Panc1 (cell line): ENCODE measurements around the gene SCN3B. TPM values are rescaled to one million over a fixed set of nuclear protein-coding genes. Genes with fewer than 3 reads are reported as not detected.

Experiments used
- ATAC-seq: fragments of 200-7000 bp; cut with Tn5 transposase; 2 replicates; pipeline ENCODE4 v1.9.1; 2020; ENCODE audit warnings: mild to moderate bottlenecking, moderate library complexity
- BruUV-seq: library from RNA; stranded (reverse); fragments of 400-500 nt; replicated peaks from 2 replicates; lab custom pipeline; 2021; lab: Mats Ljungman, UMichigan
- CTCF ChIA-PET: fragments of 300-600 bp; sonication (Branson Sonifier 250); formaldehyde crosslinking; loops from one replicate; lab custom pipeline; 2022; ENCODE audit warnings: antibody characterized with exemption; lab: Charles Lee
- POLR2A ChIA-PET: fragments of 300-600 bp; sonication (Branson Sonifier 250); formaldehyde crosslinking; loops from one replicate; lab custom pipeline; 2022; ENCODE audit warnings: antibody characterized with exemption; lab: Charles Lee
- DNase-seq: peaks from one replicate; pipeline ENCODE4 v3.0.0-alpha.2; 2010; ENCODE audit warnings: low read depth, low spot score
- H3K27ac ChIP-seq: 2 replicates; pipeline ENCODE4 v1.5.1; 2011; ENCODE audit warnings: mild to moderate bottlenecking, low read length, inconsistent platforms
- H3K27me3 ChIP-seq: fragments of 200-500 bp; sonication (Bioruptor generic); 2 replicates; pipeline ENCODE4 v1.6.0; 2014; ENCODE audit warnings: low read length, inconsistent platforms; ENCODE audit not compliant: control insufficient read depth, insufficient read depth
- H3K36me3 ChIP-seq: fragments of 200-500 bp; sonication (Bioruptor generic); 2 replicates; pipeline ENCODE4 v1.5.1; 2014; ENCODE audit warnings: inconsistent platforms, mild to moderate bottlenecking, low read length, moderate library complexity; ENCODE audit not compliant: control insufficient read depth, insufficient read depth
- H3K4me1 ChIP-seq: 2 replicates; pipeline ENCODE4 v1.5.1; 2011; ENCODE audit warnings: inconsistent platforms, mild to moderate bottlenecking, low read length, moderate library complexity; ENCODE audit not compliant: control insufficient read depth, insufficient read depth
- H3K4me3 ChIP-seq, 2 experiments: 2 replicates each; pipeline ENCODE4 v1.5.1; 2011 to 2012; ENCODE audit warnings: low read depth in 2 of 2, low read length in 2 of 2, mild to moderate bottlenecking in 2 of 2, inconsistent platforms in 1 of 2, moderate library complexity in 1 of 2
- H3K9me3 ChIP-seq: fragments of 200-500 bp; sonication (Bioruptor generic); 2 replicates; pipeline ENCODE4 v1.5.1; 2014; ENCODE audit warnings: low read depth, mild to moderate bottlenecking, inconsistent platforms, low read length, moderate library complexity; ENCODE audit not compliant: control insufficient read depth, insufficient read depth
- POLR2AphosphoS5 ChIP-seq: IDR thresholded peaks from 2 replicates; pipeline ENCODE4 v1.6.1; 2012; ENCODE audit warnings: mild to moderate bottlenecking, low read depth, low read length, moderate library complexity
- SIN3A ChIP-seq: IDR thresholded peaks from 2 replicates; pipeline ENCODE4 v1.6.1; 2012; ENCODE audit warnings: low read depth, mild to moderate bottlenecking, low read length, moderate library complexity, borderline replicate concordance; ENCODE audit not compliant: insufficient read depth
- TCF7L2 ChIP-seq: IDR thresholded peaks from 2 replicates; pipeline ENCODE4 v1.6.1; 2011; ENCODE audit warnings: mild to moderate bottlenecking, low read depth, low read length, inconsistent platforms
- in situ Hi-C: cut with HindIII; loops from 2 replicates; pipeline ENCODE4 v1.10.0; 2016; ENCODE audit warnings: low sequenced_read_pairs, low pct_unique_long_range_greater_than_20kb
- intact Hi-C: fragments of 100-400 bp; cut with micrococcal nuclease; formaldehyde crosslinking; loops from one replicate; pipeline ENCODE4 v1.10.0; 2022; ENCODE audit not compliant: unreplicated experiment
- total RNA-seq: library from RNA; stranded (reverse); gene quantifications from one replicate; pipeline ENCODE4 v1.2.1, GENCODE V29; 2021; ENCODE audit not compliant: unreplicated experiment
- TF ChIP-seq, protein P1 (sequence below): fragments of 450-650 bp; IDR thresholded peaks from 2 replicates; pipeline ENCODE4 v1.5.1; 2017; ENCODE audit warnings: mild to moderate bottlenecking
- TF ChIP-seq, protein P2 (sequence below), 2 experiments: IDR thresholded peaks; 2 replicates each; pipeline ENCODE4 v1.6.1; 2011 to 2012; ENCODE audit warnings: low read depth in 2 of 2, control low read depth in 1 of 2, low read length in 1 of 2, mild to moderate bottlenecking in 1 of 2, moderate library complexity in 1 of 2; ENCODE audit not compliant: insufficient read depth in 1 of 2

Gene SCN3B
- total RNA-seq, 1 experiment from 2014 or later: 0.10 TPM

DNA sequence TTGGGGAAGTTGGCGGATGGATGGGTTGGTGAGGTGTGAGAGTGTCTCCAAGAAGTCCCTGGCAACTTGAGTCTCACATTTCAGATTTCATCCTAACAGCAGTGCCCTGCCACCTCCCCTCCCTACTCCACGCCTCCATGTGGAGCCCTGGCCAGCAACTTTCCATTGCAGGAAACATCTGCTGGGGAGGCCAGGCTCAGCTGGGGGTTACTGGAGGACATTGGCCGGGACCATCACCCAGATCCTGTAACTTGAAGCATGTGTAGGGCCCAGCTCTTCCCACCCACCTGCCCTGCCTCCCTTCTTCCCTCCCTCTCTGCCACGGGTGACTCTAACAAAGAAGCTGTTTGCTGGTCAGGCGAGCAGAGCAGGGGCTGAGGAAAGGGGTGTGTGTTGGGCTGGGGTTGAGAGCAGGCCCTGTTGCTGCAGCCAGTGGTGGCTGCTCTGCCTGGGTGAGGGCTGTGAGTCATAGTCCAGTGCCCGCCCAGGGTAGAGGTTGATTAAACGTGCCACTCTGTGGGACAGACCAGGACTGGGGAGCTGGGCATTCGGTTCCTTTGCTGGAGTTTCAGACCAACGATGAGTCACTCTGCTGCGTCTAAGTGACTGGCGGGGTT lies 64.0 kb downstream of the SCN3B start:
- DNase-seq (no peak), ATAC-seq (no peak; the same call in 1 of the 2 replicates)
- BruUV-seq: no TSS peak
- Histone ChIP-seq H3K4me1 (no peaks in the 10 kb centered on the region), H3K9me3 (no peaks in the 10 kb centered on the region), H3K36me3 (no peaks in the 10 kb centered on the region; the same call in 1 of the 2 replicates), H3K4me3 (no peak overlapping the region), H3K27ac (no peak overlapping the region), H3K27me3 (peaks cover 4% of the 10 kb centered on the region; the same call in 1 of the 2 replicates)
- CTCF ChIA-PET: no interaction called here
- TF ChIP-seq, protein P1, sequence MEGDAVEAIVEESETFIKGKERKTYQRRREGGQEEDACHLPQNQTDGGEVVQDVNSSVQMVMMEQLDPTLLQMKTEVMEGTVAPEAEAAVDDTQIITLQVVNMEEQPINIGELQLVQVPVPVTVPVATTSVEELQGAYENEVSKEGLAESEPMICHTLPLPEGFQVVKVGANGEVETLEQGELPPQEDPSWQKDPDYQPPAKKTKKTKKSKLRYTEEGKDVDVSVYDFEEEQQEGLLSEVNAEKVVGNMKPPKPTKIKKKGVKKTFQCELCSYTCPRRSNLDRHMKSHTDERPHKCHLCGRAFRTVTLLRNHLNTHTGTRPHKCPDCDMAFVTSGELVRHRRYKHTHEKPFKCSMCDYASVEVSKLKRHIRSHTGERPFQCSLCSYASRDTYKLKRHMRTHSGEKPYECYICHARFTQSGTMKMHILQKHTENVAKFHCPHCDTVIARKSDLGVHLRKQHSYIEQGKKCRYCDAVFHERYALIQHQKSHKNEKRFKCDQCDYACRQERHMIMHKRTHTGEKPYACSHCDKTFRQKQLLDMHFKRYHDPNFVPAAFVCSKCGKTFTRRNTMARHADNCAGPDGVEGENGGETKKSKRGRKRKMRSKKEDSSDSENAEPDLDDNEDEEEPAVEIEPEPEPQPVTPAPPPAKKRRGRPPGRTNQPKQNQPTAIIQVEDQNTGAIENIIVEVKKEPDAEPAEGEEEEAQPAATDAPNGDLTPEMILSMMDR: no peak
- TF ChIP-seq SIN3A (no peak), TCF7L2 (no peak), POLR2AphosphoS5 (no peak)
- TF ChIP-seq, protein P2, sequence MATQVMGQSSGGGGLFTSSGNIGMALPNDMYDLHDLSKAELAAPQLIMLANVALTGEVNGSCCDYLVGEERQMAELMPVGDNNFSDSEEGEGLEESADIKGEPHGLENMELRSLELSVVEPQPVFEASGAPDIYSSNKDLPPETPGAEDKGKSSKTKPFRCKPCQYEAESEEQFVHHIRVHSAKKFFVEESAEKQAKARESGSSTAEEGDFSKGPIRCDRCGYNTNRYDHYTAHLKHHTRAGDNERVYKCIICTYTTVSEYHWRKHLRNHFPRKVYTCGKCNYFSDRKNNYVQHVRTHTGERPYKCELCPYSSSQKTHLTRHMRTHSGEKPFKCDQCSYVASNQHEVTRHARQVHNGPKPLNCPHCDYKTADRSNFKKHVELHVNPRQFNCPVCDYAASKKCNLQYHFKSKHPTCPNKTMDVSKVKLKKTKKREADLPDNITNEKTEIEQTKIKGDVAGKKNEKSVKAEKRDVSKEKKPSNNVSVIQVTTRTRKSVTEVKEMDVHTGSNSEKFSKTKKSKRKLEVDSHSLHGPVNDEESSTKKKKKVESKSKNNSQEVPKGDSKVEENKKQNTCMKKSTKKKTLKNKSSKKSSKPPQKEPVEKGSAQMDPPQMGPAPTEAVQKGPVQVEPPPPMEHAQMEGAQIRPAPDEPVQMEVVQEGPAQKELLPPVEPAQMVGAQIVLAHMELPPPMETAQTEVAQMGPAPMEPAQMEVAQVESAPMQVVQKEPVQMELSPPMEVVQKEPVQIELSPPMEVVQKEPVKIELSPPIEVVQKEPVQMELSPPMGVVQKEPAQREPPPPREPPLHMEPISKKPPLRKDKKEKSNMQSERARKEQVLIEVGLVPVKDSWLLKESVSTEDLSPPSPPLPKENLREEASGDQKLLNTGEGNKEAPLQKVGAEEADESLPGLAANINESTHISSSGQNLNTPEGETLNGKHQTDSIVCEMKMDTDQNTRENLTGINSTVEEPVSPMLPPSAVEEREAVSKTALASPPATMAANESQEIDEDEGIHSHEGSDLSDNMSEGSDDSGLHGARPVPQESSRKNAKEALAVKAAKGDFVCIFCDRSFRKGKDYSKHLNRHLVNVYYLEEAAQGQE (IDR thresholded peaks at IDR 0.05; ENCODE audit: insufficient read depth in 1 of 2, low read depth in 2 of 2, low read length in 1 of 2): no peak
- in situ Hi-C loops: no loop called here
- POLR2A ChIA-PET: no interaction called here
- intact Hi-C loops: no loop called here

DNA sequence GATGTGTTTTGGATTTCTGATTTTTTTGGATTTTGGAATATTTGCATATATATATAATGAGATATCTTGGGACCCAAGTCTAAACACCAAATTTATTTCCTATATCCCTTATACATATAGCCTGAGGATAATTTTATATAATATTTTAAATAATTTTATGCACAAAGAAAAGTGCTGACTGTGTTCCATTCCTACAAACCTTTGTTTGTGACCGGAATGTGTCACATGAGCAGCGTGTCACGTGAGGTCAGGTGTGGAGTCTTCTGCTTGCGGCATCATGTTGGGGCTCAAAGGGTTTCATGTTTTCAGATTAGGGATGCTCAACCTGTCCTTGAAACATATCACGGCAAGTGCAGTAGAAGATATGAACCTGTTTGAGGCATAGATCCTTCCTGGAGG lies 65.6 kb downstream of the SCN3B start:
- Histone ChIP-seq H3K27ac (no peak overlapping the region), H3K9me3 (no peaks in the 10 kb centered on the region), H3K27me3 (peaks cover 4% of the 10 kb centered on the region; the same call in 1 of the 2 replicates), H3K4me3 (no peak overlapping the region), H3K36me3 (no peaks in the 10 kb centered on the region; the same call in 1 of the 2 replicates), H3K4me1 (no peaks in the 10 kb centered on the region)
- no TSS peak for BruUV-seq
- CTCF ChIA-PET: interaction anchor here (0.6 kb wide), 1 partner anchor 8 kb away, joined by 6 read pairs; no protein-coding TSS in a partner anchor
- ATAC-seq: no peak
- intact Hi-C loops (loop anchor here (10.0 kb wide), 1 partner anchor 484 kb away; no protein-coding TSS in a partner anchor), in situ Hi-C loops (no loop called here)
- DNase-seq: no peak
- POLR2A ChIA-PET: no interaction called here
- TF ChIP-seq, protein P1: no peak
- TF ChIP-seq SIN3A (no peak), TCF7L2 (no peak), POLR2AphosphoS5 (no peak)
- TF ChIP-seq, protein P2 (IDR thresholded peaks at IDR 0.05; ENCODE audit: insufficient read depth in 1 of 2, low read depth in 2 of 2, low read length in 1 of 2): no peak
